H1 (cell line): ENCODE results near the gene MYOZ2. TPM values are rescaled to one million over a fixed set of nuclear protein-coding genes. Genes with fewer than 3 reads are reported as not detected.

Experiments
- CTCF ChIA-PET: fragments of 300-600 bp; sonication (Branson Sonifier 250); formaldehyde crosslinking; loops from one replicate; lab custom pipeline; 2021; ENCODE audit not compliant: partially characterized antibody; lab: Charles Lee
- POLR2A ChIA-PET: fragments of 300-600 bp; sonication (Branson Sonifier 250); formaldehyde crosslinking; loops from one replicate; lab custom pipeline; 2021; ENCODE audit warnings: inconsistent platforms; ENCODE audit not compliant: partially characterized antibody; lab: Charles Lee
- DNase-seq, 2 experiments: peaks; one replicate each; pipeline versions ENCODE4 v3.0.0 to v3.0.0-alpha.2; 2010 to 2022; ENCODE audit warnings: low spot score in 2 of 2, low read depth in 1 of 2, mixed read lengths in 1 of 2
- FAIRE-seq: peaks from 2 replicates; lab custom pipeline; 2011; peaks lifted over from hg19 to GRCh38; lab: Jason Lieb, UNC
- H2AFZ ChIP-seq: 2 replicates; pipeline ENCODE4 v1.8.1; 2012; ENCODE audit warnings: low read length, inconsistent platforms
- H2AK5ac ChIP-seq: 2 replicates; pipeline ENCODE4 v1.6.1; 2013; ENCODE audit warnings: low read depth, low read length
- H2BK120ac ChIP-seq: replicated peaks from 2 replicates; pipeline ENCODE3; 2013; ENCODE audit warnings: low read depth, low read length, inconsistent platforms
- H2BK12ac ChIP-seq: 2 replicates; pipeline ENCODE4 v1.6.1; 2013; ENCODE audit warnings: low read depth, low read length
- H2BK15ac ChIP-seq: 2 replicates; pipeline ENCODE4 v1.6.1; 2013; ENCODE audit warnings: low read length
- H2BK20ac ChIP-seq: 2 replicates; pipeline ENCODE4 v1.6.1; 2013; ENCODE audit warnings: low read length
- H2BK5ac ChIP-seq: 2 replicates; pipeline ENCODE4 v1.6.1; 2013; ENCODE audit warnings: low read depth, low read length
- H3K14ac ChIP-seq: 2 replicates; pipeline ENCODE4 v1.6.1; 2013; ENCODE audit warnings: inconsistent platforms; ENCODE audit not compliant: insufficient read length
- H3K18ac ChIP-seq: 2 replicates; pipeline ENCODE4 v1.6.1; 2013; ENCODE audit warnings: low read length; ENCODE audit errors: extremely low read depth
- H3K23ac ChIP-seq: 2 replicates; pipeline ENCODE4 v1.6.1; 2013; ENCODE audit warnings: inconsistent platforms; ENCODE audit not compliant: insufficient read length
- H3K23me2 ChIP-seq: 2 replicates; pipeline ENCODE4 v1.6.1; 2013; ENCODE audit warnings: low read depth, low read length
- H3K27ac ChIP-seq: 2 replicates; pipeline ENCODE4 v1.6.1; 2011; ENCODE audit warnings: low read depth, low read length, inconsistent platforms
- H3K27me3 ChIP-seq, 4 experiments: replicated peaks in 1 of 4; 1 replicate in 1 of 4; 2 replicates in 3 of 4; pipeline versions ENCODE4 v1.6.1 to v1.8.1; 2011 to 2013; ENCODE audit warnings: low read length in 3 of 4, mild to moderate bottlenecking in 3 of 4, inconsistent platforms in 2 of 4, mixed read lengths in 2 of 4, moderate library complexity in 1 of 4; ENCODE audit not compliant: control insufficient read depth in 3 of 4, insufficient read depth in 3 of 4; ENCODE audit errors: extremely low read depth in 1 of 4
- H3K36me3 ChIP-seq, 4 experiments: 2 replicates each; pipeline versions ENCODE4 v1.6.1 to v1.8.1; 2011 to 2013; ENCODE audit warnings: mild to moderate bottlenecking in 4 of 4, low read length in 3 of 4, moderate library complexity in 2 of 4, control low read depth in 1 of 4, inconsistent platforms in 1 of 4; ENCODE audit not compliant: insufficient read depth in 4 of 4, control insufficient read depth in 2 of 4
- H3K4ac ChIP-seq: replicated peaks from 2 replicates; pipeline ENCODE3; 2013; ENCODE audit warnings: low read length, low read depth, mixed read lengths, inconsistent platforms; ENCODE audit not compliant: insufficient read length
- H3K4me1 ChIP-seq, 4 experiments: replicated peaks in 1 of 4; 1 replicate in 1 of 4; 2 replicates in 3 of 4; pipeline versions ENCODE4 v1.6.1 to v1.8.1; 2011 to 2013; ENCODE audit warnings: low read length in 3 of 4, inconsistent platforms in 2 of 4, mixed read lengths in 1 of 4; ENCODE audit not compliant: insufficient read depth in 4 of 4, control insufficient read depth in 3 of 4
- H3K4me2 ChIP-seq, 2 experiments: 2 replicates each; pipeline versions ENCODE4 v1.6.1 to v1.8.1; 2011 to 2013; ENCODE audit warnings: low read depth in 2 of 2, low read length in 2 of 2, control low read depth in 1 of 2, inconsistent platforms in 1 of 2, mild to moderate bottlenecking in 1 of 2; ENCODE audit not compliant: insufficient read depth in 1 of 2
- H3K4me3 ChIP-seq, 4 experiments: fragments of 200-600, 300-600 bp in 1 of 4; sonication (generic), shearing (Covaris generic), sonication (Bioruptor Twin) in 1 of 4; 2 replicates each; pipeline versions ENCODE4 v1.5.1 to v1.8.1; 2011 to 2016; ENCODE audit warnings: low read length in 4 of 4, low read depth in 3 of 4, control low read depth in 2 of 4, inconsistent platforms in 2 of 4, mild to moderate bottlenecking in 2 of 4, mixed read lengths in 1 of 4, moderate library complexity in 1 of 4; ENCODE audit not compliant: insufficient read depth in 2 of 4; ENCODE audit errors: extremely low read depth in 1 of 4
- H3K56ac ChIP-seq: replicated peaks from 2 replicates; pipeline ENCODE3; 2013; ENCODE audit warnings: low read depth, mild to moderate bottlenecking, mixed read lengths, low read length, inconsistent platforms; ENCODE audit not compliant: insufficient read length
- H3K79me1 ChIP-seq: 2 replicates; pipeline ENCODE4 v1.6.1; 2013; ENCODE audit warnings: low read depth, low read length, control low read depth
- H3K79me2 ChIP-seq, 2 experiments: 2 replicates each; pipeline versions ENCODE4 v1.6.1 to v1.8.1; 2012 to 2013; ENCODE audit warnings: low read length in 2 of 2, mild to moderate bottlenecking in 2 of 2, inconsistent platforms in 1 of 2; ENCODE audit not compliant: insufficient read depth in 2 of 2, control insufficient read depth in 1 of 2
- H3K9ac ChIP-seq, 4 experiments: replicated peaks in 1 of 4; 1 replicate in 1 of 4; 2 replicates in 3 of 4; pipeline versions ENCODE4 v1.6.1 to v1.8.1; 2011 to 2013; ENCODE audit warnings: low read depth in 3 of 4, low read length in 3 of 4, control low read depth in 2 of 4, mild to moderate bottlenecking in 2 of 4, moderate library complexity in 2 of 4, inconsistent platforms in 1 of 4; ENCODE audit errors: extremely low read depth in 1 of 4
- H3K9me3 ChIP-seq, 2 experiments: 2 replicates each; pipeline versions ENCODE4 v1.6.1 to v1.8.1; 2012 to 2013; ENCODE audit warnings: mild to moderate bottlenecking in 2 of 2, moderate library complexity in 2 of 2, control low read depth in 1 of 2, inconsistent platforms in 1 of 2, low read depth in 1 of 2, low read length in 1 of 2, mixed read lengths in 1 of 2; ENCODE audit not compliant: insufficient read depth in 2 of 2
- H4K20me1 ChIP-seq, 2 experiments: replicated peaks in 1 of 2; 2 replicates each; pipeline versions ENCODE3 to v1.8.1; 2011 to 2013; ENCODE audit warnings: inconsistent platforms in 2 of 2, low read length in 2 of 2, mild to moderate bottlenecking in 1 of 2; ENCODE audit not compliant: insufficient read depth in 2 of 2, control insufficient read depth in 1 of 2
- H4K5ac ChIP-seq: 2 replicates; pipeline ENCODE4 v1.6.1; 2013; ENCODE audit warnings: low read length, low read depth, mixed read lengths, inconsistent platforms; ENCODE audit not compliant: insufficient read length
- H4K8ac ChIP-seq: 2 replicates; pipeline ENCODE4 v1.8.0; 2013; ENCODE audit warnings: mild to moderate bottlenecking, moderate library complexity, low read length, inconsistent platforms; ENCODE audit not compliant: insufficient read depth; ENCODE audit errors: extremely low read depth
- H4K91ac ChIP-seq: replicated peaks from 2 replicates; pipeline ENCODE3; 2013; ENCODE audit warnings: low read length, mixed read lengths, inconsistent platforms; ENCODE audit not compliant: insufficient read length
- BCL11A ChIP-seq, 2 experiments: IDR thresholded peaks; one replicate each; pipeline ENCODE4 v1.6.1; 2011; ENCODE audit warnings: low read depth in 2 of 2, low read length in 2 of 2, mild to moderate bottlenecking in 2 of 2
- GABPA ChIP-seq: IDR thresholded peaks from 2 replicates; pipeline ENCODE4 v1.6.1; 2011; ENCODE audit warnings: mild to moderate bottlenecking, low read length, moderate library complexity, borderline replicate concordance; ENCODE audit not compliant: insufficient read depth
- HDAC6 ChIP-seq: IDR thresholded peaks from one replicate; pipeline ENCODE4 v1.7.1; 2012; ENCODE audit warnings: low read depth, mild to moderate bottlenecking, inconsistent platforms, low read length, moderate library complexity
- KDM5A ChIP-seq: fragments of 200-600 bp; IDR thresholded peaks from 2 replicates; pipeline ENCODE4 v1.7.1; 2012; ENCODE audit warnings: mild to moderate bottlenecking, low read length, inconsistent platforms, mixed read lengths
- PHF8 ChIP-seq: fragments of 200-600 bp; sonication (generic); conservative IDR thresholded peaks from 2 replicates; pipeline ENCODE4 v1.7.1; 2012; ENCODE audit warnings: low read depth, mild to moderate bottlenecking, inconsistent platforms, low read length, moderate library complexity
- RAD21 ChIP-seq, 2 experiments: IDR thresholded peaks in 1 of 2; conservative IDR thresholded peaks in 1 of 2; 2 replicates each; pipeline ENCODE4 v1.6.1; 2011; ENCODE audit warnings: low read depth in 2 of 2, low read length in 2 of 2, improper control_type of control experiment in 1 of 2, inconsistent platforms in 1 of 2, mild to moderate bottlenecking in 1 of 2, moderate library complexity in 1 of 2
- RBBP5 ChIP-seq: IDR thresholded peaks from 2 replicates; pipeline ENCODE4 v1.7.1; 2012; ENCODE audit warnings: low read depth, mild to moderate bottlenecking, inconsistent platforms, low read length, moderate library complexity, borderline replicate concordance
- SRF ChIP-seq: IDR thresholded peaks from 2 replicates; pipeline ENCODE4 v1.6.1; 2011; ENCODE audit warnings: mild to moderate bottlenecking, low read depth, low read length, moderate library complexity
- TEAD4 ChIP-seq: IDR thresholded peaks from 2 replicates; pipeline ENCODE4 v1.6.1; 2012; ENCODE audit warnings: low read depth, low read length, inconsistent platforms, mixed read lengths
- ZNF274 ChIP-seq: IDR thresholded peaks from 2 replicates; pipeline ENCODE4 v1.7.0; 2012; ENCODE audit warnings: low read length, borderline replicate concordance; ENCODE audit errors: extremely low read depth
- WGBS, 2 experiments: shearing (Covaris generic) in 1 of 2; methylation state at CpG; one replicate each; pipeline versions ENCODE4 v1.1.6 to v1.1.7; 2013 to 2015; ENCODE audit warnings: low lambda C conversion rate in 2 of 2, mixed read lengths in 2 of 2, inconsistent platforms in 1 of 2, low coverage in 1 of 2, missing lambda C conversion rate in 1 of 2; ENCODE audit not compliant: insufficient replicate concordance in 2 of 2, insufficient coverage in 1 of 2, insufficient read length in 1 of 2; ENCODE audit errors: extremely low coverage in 1 of 2, missing lambda C conversion rate in 1 of 2; 5-methylcytosine and 5-hydroxymethylcytosine counted together
- polyA plus RNA-seq, 7 experiments: library from polyadenylated mRNA; depleted of rRNA in 3 of 7; stranded (reverse) in 5 of 7; unstranded in 2 of 7; fragments of >200 nt in 5 of 7; fragments of 200-250 nt in 2 of 7; gene quantifications; 1 replicate in 5 of 7; 2 replicates in 1 of 7; 4 replicates in 1 of 7; pipeline versions ENCODE4 v1.2.1 to v1.2.3, GENCODE V29; 2011 to 2013; ENCODE audit warnings: missing spikeins in 2 of 7, mixed read lengths in 2 of 7
- total RNA-seq: library from RNA; stranded (reverse); fragmentation: NEBNext Ultra II Directional; extraction: Animal tissue kit (Norgen Biotek cat#: 25700); gene quantifications from 2 replicates; pipeline ENCODE4 v1.2.1, GENCODE V29; 2021
- TF ChIP-seq, protein P1 (sequence below): IDR thresholded peaks from 2 replicates; pipeline ENCODE4 v1.6.1; 2011; ENCODE audit warnings: low read length, improper control_type of control experiment
- TF ChIP-seq, protein P2 (sequence below): IDR thresholded peaks from 2 replicates; pipeline ENCODE4 v1.6.1; 2012; ENCODE audit warnings: inconsistent platforms

MYOZ2 gene
- total and polyA plus RNA-seq, 2 of the 8 experiments (the other 6 are each of a cell fraction or from before 2014, with no cell fraction given): not detected

DNA sequence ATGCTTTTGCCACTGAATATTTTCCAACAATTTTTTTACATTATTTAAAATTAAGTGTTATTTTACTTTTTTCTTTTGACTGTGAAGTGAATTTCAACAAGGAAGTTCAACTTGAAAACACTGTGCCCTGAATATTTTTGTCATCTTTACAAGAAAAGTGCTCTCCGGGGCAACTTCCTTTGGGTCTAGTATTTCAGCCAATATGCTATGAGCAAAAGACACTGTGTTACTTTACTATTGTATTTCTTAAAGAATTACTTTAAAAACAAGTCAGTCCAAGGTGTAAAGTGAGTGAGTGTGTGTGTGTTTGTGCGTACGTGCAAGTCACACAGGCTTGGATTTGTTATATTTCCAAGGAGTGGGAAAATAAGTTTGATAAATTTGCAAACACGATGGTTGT is 69.3 kb downstream of the MYOZ2 start:
- Histone ChIP-seq H3K56ac (no peak overlapping the region), H4K8ac (no peak overlapping the region), H3K27me3 (no peaks in the 10 kb centered on the region), H3K9ac (no peak overlapping the region), H3K14ac (no peak overlapping the region), H2BK20ac (no peak overlapping the region), H2BK5ac (no peak overlapping the region), H3K9me3 (no peaks in the 10 kb centered on the region), H2BK12ac (no peak overlapping the region), H2BK120ac (no peak overlapping the region), H3K4me3 (no peak overlapping the region), H4K20me1 (no peaks in the 10 kb centered on the region), H3K4me2 (no peak overlapping the region), H2AFZ (peak overlapping the region; percentile 35; the same call in 1 of the 2 replicates), H3K23ac (no peak overlapping the region), H2AK5ac (no peak overlapping the region), H2BK15ac (no peak overlapping the region), H3K23me2 (no peaks in the 10 kb centered on the region), H4K5ac (peak overlapping the region; percentile 21), H3K4ac (no peak overlapping the region), H3K18ac (no peak overlapping the region), H3K4me1 (no peaks in the 10 kb centered on the region), H3K36me3 (no peaks in the 10 kb centered on the region), H3K79me1 (no peaks in the 10 kb centered on the region), H3K27ac (no peak overlapping the region), H4K91ac (no peak overlapping the region), H3K79me2 (no peaks in the 10 kb centered on the region)
- TF ChIP-seq, protein P1, sequence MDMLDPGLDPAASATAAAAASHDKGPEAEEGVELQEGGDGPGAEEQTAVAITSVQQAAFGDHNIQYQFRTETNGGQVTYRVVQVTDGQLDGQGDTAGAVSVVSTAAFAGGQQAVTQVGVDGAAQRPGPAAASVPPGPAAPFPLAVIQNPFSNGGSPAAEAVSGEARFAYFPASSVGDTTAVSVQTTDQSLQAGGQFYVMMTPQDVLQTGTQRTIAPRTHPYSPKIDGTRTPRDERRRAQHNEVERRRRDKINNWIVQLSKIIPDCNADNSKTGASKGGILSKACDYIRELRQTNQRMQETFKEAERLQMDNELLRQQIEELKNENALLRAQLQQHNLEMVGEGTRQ: no peak
- TF ChIP-seq HDAC6 (no peak), GABPA (no peak), TEAD4 (no peak), KDM5A (no peak), ZNF274 (no peak), SRF (no peak), RBBP5 (no peak), PHF8 (no peak), BCL11A (IDR thresholded peaks at IDR 0.05; ENCODE audit: low read depth in 2 of 2, low read length in 2 of 2) (no peak), RAD21 (IDR thresholded peaks at IDR 0.05 in 1 of 2, conservative IDR thresholded peaks at IDR 0.05 in 1 of 2; ENCODE audit: low read depth in 2 of 2, low read length in 2 of 2) (no peak)
- TF ChIP-seq, protein P2, sequence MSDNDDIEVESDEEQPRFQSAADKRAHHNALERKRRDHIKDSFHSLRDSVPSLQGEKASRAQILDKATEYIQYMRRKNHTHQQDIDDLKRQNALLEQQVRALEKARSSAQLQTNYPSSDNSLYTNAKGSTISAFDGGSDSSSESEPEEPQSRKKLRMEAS: no peak
- ChIA-PET POLR2A (no interaction called here), CTCF (no interaction called here)
- WGBS, 2 experiments: 91% methylated on average over 4 of the region's 4 CpGs; no CpG with 5 or more reads in 1 of the 2 experiments
- DNase-seq (no peak), FAIRE-seq (no peak)
